Activated T-cell treated with anti-CD3 and anti-CD28 coated beads for 1 hour (primary cell): ENCODE data around the gene PRRC2A.

ENCODE experiments used
- DNase-seq: peaks from one replicate; pipeline ENCODE4 v3.0.0-alpha.2; 2020; ENCODE audit warnings: low read depth

The PRRC2A gene

GRCh38 chr6:31666337-31666965 is 45.9 kb downstream of the PRRC2A start:
- DNase-seq = no peak

GRCh38 chr6:31669676-31670075 is 49.2 kb downstream of the PRRC2A start, which contains the start of gene LY6G5B:
Gene LY6G5B (plus strand): TSS chr6:31669976. CDS start chr6:31670951, 975 bp downstream.
- DNase-seq = no peak

- DNase-seq = no peak
Measured at GRCh38 chr6:31676322-31676903, 55.9 kb downstream of the PRRC2A start.

- no peak for DNase-seq
Measured at GRCh38 chr6:31676904-31677303, 56.4 kb downstream of the PRRC2A start.

- DNase-seq = no peak
Measured at GRCh38 chr6:31677955-31678354, 57.4 kb downstream of the PRRC2A start.

- peak; percentile 43 for DNase-seq
Measured at GRCh38 chr6:31680226-31681134, 60.0 kb downstream of the PRRC2A start, which contains the start of gene LY6G5C. Gene LY6G5C (minus strand): TSS chr6:31681067. CDS start chr6:31680373, 694 bp downstream.

DNA sequence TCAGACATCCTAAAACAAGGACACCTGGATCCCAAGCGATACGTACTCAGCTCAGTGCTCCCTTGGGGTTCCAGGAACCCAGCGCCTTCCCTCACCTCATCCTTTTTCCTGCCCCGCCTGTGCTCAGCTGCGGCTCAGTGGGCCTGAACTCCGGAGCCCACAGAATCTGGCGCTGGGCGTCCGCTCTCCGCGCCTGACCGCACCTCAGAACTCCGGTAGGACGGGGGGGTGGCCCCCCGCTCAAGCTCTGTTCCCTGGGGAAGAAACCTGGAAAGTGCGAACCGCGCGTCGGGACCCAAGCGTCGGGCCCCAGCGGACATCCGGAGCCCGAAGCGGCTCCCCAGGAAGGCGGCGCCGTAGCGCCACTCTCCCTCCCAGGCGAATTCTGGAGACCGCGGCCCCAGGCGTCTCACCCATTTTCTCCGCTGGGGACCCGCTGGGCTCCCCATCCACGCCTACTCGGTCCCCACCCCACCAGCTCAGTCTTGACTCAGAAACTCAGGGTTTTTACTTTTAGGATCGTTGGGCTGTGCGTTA is 60.7 kb downstream of the PRRC2A start:
- no peak for DNase-seq

DNA sequence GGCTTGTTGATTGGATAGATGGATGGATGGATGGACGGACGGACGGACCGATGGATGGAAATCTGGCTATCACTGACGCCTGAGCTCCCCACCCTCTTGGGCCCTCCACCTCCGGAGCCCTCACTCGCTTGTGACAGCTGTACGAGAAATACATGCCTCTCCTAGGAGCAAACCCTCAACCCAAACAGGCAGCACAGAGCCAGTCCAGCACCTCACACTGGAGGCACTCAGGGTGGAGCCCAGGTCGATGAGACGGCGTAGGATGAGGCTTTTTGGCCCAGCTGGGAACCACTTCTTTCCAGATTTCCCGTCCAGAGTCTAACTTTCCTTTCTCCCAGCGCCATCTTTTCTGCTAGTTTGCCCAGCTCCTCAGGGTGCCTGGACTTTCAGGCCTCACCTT is 63.1 kb downstream of the PRRC2A start:
- no peak for DNase-seq

- DNase-seq = no peak
Measured at GRCh38 chr6:31686483-31686882, 66.0 kb downstream of the PRRC2A start.

GRCh38 chr6:31687321-31687720 is 66.8 kb downstream of the PRRC2A start:
- no peak for DNase-seq
